DMS79 treated with DMSO at 0.1 percent for 48 hours (cell line): ENCODE results near the gene RIMBP3B.
"Not testable (repeated sequence)": the region's sequence is repeated elsewhere in the genome, so short reads cannot be mapped to it uniquely, and the experiment has no call there.

Experiments used
- DNase-seq: peaks from one replicate; lab custom pipeline; 2025; lab: John Stamatoyannopoulos, UW

The RIMBP3B gene, protein sequence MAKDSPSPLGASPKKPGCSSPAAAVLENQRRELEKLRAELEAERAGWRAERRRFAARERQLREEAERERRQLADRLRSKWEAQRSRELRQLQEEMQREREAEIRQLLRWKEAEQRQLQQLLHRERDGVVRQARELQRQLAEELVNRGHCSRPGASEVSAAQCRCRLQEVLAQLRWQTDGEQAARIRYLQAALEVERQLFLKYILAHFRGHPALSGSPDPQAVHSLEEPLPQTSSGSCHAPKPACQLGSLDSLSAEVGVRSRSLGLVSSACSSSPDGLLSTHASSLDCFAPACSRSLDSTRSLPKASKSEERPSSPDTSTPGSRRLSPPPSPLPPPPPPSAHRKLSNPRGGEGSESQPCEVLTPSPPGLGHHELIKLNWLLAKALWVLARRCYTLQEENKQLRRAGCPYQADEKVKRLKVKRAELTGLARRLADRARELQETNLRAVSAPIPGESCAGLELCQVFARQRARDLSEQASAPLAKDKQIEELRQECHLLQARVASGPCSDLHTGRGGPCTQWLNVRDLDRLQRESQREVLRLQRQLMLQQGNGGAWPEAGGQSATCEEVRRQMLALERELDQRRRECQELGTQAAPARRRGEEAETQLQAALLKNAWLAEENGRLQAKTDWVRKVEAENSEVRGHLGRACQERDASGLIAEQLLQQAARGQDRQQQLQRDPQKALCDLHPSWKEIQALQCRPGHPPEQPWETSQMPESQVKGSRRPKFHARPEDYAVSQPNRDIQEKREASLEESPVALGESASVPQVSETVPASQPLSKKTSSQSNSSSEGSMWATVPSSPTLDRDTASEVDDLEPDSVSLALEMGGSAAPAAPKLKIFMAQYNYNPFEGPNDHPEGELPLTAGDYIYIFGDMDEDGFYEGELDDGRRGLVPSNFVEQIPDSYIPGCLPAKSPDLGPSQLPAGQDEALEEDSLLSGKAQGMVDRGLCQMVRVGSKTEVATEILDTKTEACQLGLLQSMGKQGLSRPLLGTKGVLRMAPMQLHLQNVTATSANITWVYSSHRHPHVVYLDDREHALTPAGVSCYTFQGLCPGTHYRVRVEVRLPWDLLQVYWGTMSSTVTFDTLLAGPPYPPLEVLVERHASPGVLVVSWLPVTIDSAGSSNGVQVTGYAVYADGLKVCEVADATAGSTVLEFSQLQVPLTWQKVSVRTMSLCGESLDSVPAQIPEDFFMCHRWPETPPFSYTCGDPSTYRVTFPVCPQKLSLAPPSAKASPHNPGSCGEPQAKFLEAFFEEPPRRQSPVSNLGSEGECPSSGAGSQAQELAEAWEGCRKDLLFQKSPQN (N-terminal part only)

DNA sequence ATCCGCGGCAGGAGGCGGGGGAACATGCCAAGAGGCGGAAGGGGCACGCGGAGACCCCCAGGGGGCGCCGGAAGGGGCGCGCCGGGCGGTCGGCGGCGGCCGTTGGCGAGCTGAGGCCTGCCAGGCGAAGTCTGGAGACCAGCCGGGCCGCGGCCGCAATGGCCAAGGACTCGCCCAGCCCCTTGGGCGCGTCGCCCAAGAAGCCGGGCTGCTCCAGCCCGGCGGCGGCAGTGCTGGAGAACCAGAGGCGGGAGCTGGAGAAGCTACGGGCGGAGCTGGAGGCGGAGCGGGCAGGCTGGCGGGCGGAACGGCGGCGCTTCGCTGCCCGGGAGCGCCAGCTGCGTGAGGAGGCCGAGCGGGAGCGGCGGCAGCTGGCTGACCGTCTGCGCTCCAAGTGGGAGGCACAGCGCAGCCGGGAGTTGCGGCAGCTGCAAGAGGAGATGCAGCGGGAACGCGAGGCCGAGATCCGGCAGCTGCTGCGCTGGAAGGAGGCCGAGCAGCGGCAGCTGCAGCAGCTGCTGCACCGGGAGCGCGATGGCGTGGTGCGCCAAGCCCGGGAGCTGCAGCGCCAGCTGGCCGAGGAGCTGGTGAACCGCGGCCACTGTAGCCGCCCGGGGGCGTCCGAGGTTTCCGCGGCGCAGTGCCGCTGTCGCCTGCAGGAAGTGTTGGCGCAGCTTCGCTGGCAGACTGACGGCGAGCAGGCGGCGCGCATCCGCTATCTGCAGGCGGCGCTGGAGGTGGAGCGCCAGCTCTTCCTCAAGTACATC lies at the start of gene RIMBP3B:
Gene RIMBP3B, plus strand, starts transcription at position 51 of the 767 bp plus-strand sequence. Its CDS starts 108 bp downstream, at position 159.
- not testable (repeated sequence) for DNase-seq

DNA sequence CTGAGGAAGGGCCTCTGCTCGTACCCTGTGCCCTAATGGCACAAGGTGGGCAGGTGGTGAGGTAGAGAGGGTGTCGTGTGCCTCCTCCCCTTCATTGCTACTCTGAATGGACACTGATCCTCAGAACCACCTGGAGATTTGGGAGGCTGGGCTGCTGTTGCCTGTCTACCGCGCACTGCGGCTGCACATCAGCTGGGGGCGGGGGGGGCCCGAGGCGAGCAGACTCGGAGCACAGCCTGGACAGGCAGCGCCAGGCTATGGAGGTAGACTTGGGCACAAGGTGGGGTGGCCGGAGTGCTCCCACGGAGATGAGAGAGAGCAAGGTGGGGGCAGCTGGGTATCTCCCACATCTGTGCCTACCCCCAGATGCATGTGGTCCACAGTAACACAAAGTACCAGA lies 26.0 kb upstream of the RIMBP3B start:
- not testable (repeated sequence) for DNase-seq

DNA sequence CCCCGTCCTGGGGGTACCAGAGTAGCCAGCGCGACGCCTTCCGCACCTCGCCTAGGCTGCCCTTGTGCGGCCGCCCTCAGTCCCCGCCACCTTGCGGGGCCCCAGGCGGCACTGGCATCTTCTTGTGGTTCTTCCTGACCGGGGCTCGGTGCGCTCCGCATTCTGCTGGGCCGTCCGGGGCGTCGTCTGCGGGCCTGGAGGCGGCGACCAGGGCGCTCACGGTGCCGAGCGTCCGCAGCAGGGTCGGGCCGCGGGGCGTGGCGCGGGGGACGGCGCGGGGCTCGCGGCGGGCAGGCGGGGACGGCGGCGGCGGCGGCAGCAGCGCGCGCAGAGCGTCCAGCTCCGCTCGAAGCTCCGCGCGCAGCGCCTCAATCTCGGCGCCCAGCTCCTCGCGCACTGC lies 23.0 kb upstream of the RIMBP3B start:
- not testable (repeated sequence) for DNase-seq

DNA sequence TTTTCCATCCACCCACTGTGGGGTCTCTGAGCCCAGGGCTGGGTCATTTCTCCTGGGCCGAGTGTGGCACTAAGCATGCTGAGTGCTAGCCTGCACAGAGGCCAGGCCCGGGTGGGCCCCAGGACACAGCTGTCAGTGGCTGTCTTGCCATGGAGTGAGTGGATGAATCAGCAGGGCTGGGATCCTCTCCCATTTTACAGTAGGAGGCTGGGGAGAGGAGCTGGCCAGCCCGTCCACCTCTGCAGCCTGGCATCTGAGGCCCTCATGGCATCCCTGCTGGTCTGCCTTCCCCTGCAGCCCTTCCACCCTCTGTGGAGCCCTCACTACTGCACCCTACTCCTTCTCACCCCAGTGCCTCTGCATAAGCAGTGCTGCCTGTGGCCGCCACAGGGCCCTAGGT lies 21.1 kb upstream of the RIMBP3B start:
- not testable (repeated sequence) for DNase-seq

DNA sequence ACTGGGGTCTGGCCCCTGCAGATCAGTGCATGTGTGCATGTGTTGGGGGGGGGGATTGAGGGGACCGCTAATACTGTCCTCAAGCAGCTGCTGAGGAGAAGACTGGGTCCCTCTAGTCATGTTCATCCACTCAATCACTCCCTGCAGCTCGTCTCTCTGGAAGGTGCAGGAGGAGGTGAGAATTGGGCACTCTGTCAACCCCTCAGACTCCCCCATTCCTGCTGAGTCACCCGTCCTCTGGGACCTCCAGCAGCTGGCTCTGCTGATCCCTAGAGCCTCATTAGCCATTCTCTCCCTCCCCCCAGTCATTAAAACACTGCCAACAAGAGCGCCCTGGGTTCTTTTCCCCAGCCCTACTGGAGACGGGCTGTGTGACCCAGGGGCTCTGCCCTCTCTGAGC lies 20.5 kb upstream of the RIMBP3B start:
- DNase-seq, result not testable (repeated sequence)

DNA sequence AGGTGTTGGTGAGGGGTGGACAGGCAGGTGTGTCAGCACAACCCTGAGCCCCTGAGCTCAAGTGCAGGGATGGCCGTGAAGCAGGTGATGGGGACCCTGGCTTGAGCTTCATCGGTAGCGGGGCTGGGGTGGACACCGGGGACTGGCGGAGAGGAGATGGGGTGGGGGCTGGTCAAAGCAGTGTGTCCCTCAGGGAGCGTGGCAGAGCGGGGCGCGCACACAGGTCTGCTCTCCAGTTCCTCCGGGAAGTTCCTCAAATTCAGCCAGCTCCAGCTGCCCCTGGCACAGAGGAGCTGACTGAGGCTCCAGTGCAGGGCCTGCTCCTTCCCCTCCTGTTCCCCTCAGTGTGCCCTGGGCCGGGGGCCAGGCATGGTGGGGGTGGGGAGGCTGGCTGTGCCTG lies 19.7 kb upstream of the RIMBP3B start:
- DNase-seq, result not testable (repeated sequence)

DNA sequence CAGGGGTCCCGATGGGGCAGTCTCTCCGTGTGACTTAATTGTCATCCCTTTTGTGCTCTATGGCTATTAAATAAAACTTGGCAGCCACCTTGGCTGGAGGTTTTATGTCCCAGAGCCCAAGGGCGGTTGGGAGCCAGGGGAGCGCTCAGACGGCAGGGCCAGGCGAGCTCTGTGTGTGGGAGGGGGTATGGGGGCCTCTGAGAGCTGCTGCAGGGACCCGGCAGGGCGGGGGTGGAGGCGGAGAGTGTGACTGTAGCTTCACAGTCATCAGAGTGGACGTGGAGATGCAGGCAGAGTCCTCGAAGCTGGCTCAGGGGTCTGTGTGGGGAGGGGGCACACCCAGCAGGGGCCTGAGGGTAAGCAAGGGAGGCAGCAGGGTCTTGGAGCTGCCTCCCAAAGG lies 19.2 kb upstream of the RIMBP3B start:
- DNase-seq, result not testable (repeated sequence)

DNA sequence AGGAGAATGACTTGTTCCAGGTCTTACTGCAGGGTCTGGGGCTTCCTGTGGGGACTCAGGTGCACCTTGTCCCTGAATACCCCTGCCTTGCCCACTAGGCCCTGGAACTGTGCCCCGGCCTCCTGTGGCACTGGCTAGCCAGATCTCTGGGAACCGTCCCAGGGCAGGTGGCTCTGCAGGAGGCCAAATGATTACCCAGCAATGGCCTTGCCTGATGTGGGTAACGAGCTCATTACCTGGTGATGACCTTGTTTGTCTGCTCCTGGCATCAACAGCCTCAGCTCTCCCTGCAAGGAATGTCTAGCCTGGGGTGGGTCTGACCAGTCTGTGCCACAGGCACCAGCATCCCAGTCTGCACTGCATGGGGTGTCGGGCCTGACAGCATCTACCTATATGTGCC lies 18.2 kb upstream of the RIMBP3B start:
- DNase-seq, result not testable (repeated sequence)

DNA sequence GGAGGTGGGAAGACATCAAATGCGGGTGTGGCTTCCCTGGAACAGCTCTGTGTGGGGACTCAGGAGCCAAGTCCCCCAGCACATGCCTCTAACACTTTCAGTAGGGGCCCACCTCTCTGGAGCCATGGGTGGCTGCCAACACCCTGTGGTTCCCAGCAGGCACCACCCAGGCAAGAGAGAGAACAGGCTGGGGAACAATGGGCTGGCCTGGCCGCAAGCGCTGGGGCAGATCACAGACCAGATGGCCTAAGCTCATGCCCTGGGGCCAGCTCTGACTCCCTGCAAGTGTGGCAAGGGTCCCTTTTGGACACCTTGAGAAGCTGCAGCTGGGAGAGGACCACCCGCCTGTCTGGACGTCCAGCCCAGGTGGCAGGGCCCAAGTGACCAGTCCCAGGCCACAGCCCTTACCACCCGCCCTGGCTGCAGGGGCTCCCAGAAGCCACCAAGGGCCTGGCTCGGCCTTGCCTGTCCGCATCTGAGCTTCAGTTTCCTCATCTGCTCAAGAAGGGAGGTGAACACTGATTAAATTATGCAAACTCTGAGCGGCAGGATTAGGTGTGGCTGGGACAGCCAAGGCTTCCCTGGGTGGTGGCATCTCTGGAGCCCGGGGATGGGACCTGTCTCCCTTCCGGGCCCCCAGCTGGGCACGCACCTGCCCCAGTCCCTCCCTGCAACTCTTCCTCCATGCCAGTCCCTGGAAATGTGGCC lies 14.8 kb upstream of the RIMBP3B start:
- not testable (repeated sequence) for DNase-seq

DNA sequence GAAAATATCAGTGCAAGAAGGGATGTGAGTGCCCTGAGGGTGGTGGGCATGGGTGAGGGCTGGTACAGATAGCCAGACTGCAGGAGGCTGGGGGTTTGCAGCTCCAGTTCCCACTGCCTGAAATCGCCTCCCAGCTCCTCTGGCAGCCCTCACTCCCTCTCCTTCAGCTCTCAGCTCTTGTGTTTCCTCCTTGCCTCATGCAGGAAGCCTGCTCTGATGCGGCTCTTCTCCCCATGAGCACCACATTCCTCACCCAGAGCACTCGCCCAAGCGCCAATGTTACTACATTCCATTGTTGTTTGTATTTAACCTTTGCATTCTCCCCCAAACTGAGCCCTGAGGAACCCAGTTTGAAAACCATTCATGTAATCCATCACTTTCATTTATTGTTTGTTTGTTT lies 7.7 kb upstream of the RIMBP3B start:
- DNase-seq, result not testable (repeated sequence)

DNA sequence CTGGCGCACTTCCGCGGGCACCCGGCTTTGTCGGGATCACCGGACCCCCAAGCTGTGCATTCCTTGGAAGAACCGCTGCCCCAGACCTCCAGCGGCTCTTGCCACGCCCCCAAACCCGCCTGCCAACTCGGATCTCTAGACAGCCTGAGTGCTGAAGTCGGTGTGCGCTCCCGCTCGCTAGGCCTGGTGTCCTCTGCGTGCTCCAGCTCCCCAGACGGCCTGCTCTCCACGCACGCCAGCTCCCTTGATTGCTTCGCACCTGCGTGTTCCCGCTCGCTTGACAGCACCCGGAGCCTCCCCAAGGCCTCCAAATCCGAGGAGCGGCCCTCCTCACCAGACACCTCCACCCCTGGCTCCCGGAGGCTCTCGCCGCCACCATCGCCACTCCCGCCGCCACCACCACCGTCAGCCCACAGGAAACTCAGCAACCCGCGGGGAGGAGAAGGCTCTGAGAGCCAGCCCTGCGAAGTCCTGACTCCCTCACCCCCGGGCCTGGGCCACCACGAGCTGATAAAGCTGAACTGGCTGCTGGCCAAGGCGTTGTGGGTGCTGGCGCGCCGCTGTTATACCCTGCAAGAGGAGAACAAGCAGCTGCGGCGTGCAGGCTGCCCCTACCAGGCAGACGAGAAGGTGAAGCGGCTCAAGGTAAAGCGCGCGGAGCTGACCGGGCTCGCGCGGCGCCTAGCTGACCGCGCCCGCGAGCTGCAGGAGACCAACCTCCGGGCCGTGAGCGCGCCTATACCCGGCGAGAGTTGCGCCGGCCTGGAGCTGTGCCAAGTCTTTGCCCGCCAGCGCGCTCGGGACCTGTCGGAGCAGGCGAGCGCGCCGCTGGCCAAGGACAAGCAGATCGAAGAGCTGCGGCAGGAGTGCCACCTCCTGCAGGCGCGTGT lies 1.2 kb downstream of the RIMBP3B start:
- DNase-seq, result not testable (repeated sequence)

DNA sequence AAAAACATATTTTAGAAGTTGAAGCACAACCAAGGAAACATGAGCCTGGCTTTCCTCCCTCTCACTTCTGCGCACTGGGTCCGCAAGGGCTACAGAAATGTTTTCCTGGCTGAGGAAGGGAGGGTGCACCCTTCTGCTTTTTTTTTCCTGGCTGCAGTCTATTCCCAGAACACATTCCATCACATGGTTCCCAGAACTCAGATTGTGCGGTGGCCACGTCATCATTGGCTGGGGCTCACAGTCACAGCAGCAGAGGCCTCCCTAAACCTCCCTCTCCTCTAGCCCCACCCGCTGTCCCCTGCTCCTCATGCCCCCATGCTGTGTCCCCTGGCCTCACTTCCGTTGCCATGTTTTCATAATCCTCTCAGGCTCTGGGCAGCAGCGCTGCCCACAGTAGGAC lies 5.9 kb downstream of the RIMBP3B start:
- not testable (repeated sequence) for DNase-seq

DNA sequence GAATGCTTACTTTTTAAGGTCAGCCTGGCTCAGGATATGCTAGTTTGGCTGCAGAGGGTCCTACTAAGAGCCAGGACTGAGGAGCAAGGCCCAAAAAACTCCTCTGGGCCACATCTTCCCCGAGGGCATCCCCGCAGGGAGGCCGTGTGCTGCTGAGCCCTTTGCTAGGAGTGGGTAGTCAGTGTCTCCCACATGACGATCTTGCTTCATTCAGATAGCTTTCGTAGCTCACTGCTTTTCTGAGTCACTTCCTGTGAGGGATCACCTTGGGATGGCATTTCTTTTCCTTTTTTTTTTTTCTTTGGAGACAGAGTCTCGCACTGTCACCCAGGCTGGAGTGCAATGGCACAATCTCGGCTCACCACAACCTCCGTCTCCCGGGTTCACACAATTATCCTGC lies 6.5 kb downstream of the RIMBP3B start:
- not testable (repeated sequence) for DNase-seq

DNA sequence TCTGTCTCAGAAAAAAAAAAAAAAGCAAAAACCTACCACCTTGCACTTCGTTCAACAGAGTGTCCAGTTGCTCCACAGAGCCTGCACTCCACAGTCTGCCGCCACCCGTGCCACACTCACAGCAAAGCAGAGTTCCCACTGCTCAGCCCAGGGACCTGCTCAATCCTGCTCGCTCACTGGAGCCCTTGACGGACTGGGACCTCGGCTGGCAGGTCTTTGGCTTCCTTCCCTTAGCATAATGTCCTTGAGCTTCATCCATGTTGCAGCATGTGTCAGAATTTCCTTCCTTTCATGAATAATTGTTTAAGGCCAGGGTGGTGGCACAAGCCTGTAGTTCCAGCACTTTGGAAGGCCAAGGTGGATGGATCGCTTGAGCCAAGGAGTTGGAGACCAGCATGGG lies 11.1 kb downstream of the RIMBP3B start:
- DNase-seq, result not testable (repeated sequence)

DNA sequence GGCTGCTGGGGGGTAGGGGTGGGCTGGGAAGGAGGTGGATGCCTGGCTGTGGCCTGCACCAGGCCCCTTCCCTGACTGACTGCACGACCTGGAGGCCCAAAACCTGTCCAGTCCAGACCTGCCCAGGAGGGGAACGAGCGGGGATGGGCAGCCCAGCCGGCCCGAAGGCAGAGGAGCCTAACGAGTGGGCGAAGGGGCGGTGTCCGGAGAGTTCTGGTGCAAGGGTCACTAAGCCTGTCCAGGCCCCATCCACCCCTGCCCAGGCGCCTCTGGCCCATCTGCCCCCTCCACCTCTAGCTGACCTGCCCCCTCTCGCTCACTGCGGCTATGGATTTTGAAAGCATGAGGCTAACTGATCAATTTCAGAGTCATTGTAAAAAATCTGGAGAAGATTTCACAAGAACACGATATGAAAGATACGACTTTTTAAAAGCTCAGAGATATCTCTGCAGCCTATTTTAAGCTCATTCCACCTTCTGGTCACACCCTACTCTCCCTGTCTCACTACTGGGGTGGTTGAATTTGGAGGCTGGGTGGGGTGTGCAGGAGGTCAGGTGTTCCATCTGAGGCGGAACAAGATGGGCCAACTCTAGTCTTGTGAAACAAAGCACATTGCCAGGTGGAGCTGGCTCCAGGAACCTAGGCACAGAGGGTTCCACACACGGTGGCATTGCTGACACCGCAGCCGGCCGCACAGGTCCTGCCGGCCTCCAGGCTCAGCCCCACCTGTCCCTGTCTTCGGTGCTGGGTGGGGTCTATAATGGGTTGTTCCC lies 17.8 kb downstream of the RIMBP3B start:
- not testable (repeated sequence) for DNase-seq

DNA sequence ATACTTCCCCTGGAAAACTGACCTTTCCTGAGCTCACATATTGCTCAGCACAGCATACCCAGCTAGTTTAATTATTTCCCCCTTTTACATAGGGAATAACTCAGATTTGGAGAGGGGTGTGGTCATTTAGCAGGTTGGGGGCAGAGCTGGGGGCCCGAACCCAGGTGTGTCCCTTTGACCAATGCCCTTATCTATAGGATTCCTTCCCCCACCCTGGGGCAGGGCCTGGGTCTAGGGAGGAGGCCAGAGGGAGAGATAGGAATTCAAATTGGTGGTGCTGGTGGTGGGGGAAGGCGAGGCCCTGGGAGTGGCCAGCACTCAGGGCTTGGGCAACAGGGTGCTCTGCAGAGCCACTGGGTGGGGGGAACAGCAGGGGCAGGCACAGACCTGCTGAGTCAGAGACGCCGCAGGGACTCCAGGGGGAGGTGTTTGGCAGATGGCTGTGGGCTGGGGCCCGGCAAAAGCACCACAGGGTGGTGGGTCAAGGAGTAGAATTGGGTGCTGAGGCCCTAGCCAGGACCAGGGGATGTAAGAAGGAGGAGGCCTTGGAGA lies 19.3 kb downstream of the RIMBP3B start:
- DNase-seq, result not testable (repeated sequence)

DNA sequence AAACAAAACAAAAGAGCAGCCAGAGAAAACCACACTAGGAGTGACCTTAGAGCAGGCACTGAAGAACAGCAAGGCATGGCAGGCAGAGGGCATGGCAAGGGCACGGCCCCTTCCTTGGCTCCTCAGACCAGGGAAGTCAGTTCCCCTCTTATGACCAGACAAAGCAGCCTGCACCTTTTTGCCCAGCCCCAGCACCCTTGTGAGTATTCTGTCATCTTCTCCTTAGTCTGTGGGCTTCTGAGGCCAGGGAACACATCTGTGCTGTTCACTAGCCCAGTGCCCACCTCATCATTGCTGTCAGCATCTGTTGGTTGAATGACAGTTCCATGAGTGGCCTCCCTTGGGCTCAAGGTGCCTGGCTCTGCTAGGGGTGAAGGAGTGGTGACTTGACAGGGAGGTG lies 23.6 kb downstream of the RIMBP3B start:
- DNase-seq, result not testable (repeated sequence)

DNA sequence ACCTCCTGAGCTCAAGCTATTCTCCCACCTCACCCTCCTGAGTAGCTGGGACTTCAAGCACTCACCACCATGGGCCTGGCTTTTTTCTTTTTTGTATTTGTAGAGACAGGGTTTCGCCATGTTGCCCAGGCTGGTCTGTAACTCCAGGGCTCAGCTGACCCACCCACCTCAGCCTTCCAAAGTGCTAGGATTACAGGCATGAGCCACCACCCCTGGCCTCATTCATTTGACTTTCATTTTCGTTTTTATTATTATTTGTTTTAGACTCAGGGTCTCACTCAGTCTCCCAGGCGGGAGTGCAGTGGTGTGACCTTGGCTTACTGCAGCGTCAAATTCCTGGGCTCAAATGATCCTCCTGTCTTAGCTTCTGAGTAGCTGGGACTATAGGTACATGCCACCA lies 24.2 kb downstream of the RIMBP3B start:
- not testable (repeated sequence) for DNase-seq
